ENCODE data around the gene KIF4A. TPM values are rescaled to one million over a fixed set of nuclear protein-coding genes. Genes with fewer than 3 reads are reported as not detected.

KIF4A gene
- total RNA-seq, 1 donor from 2014 or later, result 0.38 TPM

DNA sequence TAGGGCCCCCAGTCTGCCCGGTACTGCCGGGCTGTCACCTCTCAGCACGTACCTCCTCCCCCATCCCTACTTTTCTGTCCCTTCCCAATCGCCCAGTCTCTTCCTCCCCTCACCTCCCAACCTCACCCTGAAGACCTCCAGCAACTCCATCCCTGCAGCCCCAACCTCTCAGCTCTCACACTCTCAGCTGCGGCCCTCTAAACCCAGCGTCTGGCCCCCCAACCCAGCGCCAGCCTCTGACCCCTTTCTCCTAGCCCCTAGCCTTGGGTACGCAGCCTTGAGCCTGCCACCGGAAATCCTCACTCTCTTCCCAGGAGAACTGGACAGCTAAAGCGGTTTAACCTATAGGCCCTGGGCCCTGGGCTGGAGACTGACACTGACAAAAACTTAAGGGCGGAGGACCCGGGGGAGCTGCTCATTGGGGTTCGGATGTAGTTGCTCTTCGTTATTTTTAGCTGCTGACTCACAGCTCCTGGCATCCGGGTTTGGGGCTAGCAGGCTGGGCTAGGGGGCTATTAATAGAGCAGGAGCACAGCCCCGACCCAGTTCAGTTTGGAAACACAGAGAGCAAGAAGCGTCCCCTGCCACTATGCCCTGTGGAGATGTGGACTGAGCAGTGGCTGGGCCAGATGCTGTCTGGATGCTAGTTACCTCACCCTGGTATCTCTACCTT is 145.1 kb downstream of the KIF4A start:
- intact Hi-C loops (cut with DNase I), result no loop called here

DNA sequence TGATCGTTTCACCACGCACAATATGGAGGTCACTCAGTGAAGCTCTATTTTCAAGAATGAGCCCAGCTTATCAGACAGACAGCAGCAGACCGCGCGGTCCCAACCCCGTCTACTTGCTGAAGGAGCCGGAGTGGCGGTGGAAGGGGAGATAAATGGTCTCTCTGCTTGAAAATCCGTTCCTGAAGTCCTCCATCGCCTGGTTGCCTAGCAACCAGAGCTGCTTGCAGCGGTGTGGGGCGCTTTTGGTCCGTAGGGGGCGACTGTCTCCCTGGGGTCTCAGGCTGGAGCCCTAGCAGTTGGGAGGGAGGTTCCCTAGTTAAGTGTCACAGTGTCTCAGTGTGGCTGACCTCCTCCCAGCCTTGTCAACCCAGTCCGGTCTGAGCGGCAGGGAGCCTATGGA is 146.4 kb downstream of the KIF4A start:
- intact Hi-C loops (cut with DNase I), result no loop called here
- DNase-seq (ENCODE audit: low spot score), result no peak

More for the DNA sequence above, 145.1 kb downstream of the KIF4A start:
- no peak for DNase-seq (ENCODE audit: low spot score)

DNA sequence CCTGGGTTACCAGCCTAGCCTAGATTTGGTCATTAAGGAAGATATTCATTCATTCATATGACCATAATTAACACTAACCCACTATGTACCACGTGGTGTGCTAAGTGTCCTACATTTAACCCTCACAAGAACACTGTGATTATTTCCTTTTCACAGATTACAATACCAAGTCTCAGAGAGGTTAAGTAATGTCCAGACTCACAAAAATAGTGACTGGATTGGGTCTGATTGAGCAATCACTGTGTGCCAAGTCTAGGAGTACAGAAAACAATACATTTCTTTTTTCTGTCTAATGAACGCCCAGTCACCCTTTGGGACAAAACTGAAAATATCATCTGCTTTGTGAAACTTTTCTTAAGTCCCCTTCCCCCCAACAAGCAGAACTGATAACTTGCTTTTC is 147.1 kb downstream of the KIF4A start:
- intact Hi-C loops (cut with DNase I), result no loop called here
- DNase-seq (ENCODE audit: low spot score), result no peak

DNA sequence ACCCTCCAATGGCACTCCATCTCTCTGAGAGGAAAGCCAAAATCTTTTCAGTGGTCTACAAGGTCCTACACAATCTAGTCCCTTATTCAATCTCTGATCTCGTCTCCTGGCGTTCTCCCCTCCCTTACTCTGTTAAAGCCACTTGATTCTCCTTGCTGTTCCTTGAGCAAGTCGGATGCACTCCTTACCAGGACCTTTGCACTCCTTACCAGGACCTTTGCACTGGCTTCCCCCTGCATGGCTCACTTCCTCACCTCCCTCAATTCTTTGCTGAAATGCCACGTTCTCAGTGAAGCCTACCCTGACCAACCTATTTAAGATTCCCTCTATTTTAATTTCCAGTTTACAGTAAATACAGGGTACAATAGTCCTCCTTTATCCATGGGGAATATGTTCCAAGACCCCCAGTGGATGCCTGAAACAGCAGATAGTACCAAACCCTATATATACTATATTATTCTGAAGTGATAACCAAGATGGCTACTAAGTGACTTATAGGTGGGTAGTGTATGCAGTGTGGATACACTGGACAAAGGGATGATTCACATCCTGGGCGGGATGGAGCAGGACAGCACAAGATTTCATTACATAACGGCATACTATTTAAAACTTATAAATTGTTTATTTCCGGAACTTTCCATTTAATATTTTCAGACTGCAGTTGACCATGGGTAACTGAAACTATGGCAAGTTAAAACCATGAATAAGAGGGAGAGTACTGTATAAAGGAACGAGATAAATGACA is 148.2 kb downstream of the KIF4A start:
- intact Hi-C loops (cut with DNase I), result no loop called here
- no peak for DNase-seq (ENCODE audit: low spot score)

DNA sequence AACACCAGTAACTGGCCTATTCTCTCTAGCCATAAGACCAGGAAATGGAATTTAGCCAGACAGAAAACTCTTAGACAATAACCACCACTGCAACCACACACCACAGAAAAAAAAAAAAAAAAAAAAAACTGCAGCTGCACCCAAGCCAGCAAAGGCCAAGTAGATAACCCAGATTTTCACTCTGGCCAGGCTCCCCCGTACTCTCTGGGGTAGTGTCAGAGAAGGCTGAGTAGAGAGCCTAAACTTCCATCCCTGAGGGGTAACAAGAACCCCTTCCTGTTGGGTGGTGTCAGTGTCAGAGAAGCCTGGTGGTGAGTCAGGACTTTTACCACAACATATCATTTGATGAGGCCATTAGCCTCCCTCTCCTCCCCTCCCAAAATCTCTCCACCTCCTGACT is 149.1 kb downstream of the KIF4A start:
- intact Hi-C loops (cut with DNase I), result no loop called here

DNA sequence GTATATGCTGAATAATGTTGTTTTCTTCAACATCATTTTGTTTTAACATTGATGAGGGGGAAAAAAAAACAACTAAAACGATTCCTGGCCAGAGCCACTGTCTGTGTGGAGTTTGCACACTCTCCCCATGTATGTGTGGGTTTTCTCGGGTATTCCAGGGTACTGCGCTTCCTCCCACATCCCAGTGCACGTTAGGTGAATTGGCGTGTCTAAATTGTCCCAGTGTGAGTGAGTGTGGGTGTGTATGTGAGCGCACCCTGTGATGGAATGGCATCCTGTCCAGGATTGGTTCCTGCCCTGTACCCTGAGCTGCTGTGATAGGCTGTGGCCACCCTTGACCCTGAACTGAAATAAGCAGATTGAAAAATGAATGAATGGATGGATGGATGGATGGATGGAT is 152.3 kb downstream of the KIF4A start:
- no peak for DNase-seq (ENCODE audit: low spot score)
- intact Hi-C loops (cut with DNase I), result no loop called here

More for the DNA sequence above, 149.1 kb downstream of the KIF4A start:
- DNase-seq (ENCODE audit: low spot score), result no peak

DNA sequence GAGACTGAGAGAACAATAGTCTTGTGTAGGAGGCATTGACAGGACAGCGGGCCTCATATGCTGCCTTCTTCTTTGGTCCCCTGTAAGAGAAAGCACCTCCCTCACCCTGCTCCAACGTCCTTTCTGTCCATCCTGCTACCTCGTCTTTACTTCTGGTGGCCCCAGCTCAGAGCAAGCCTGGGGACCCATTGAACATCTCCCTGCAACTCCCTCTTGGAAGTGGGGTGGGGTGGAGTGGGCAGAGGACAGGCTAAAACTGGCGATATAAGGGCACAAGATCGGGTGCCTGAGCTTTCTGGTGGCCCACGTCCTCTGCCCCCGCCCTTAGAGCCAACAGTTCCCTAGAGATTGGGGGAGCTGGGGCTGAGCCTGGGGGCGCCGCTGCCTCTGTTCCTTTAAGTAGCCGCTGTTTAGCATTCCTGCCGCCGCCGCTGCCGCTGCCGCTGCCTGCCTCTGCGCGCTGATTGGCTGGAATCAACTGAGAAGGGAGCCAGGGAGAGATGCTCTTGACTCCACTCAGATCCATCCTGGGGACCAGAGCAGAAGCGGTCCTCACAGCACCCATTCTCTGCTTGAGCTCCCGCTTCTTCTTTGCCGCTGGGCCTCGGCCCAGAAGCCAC is 154.5 kb downstream of the KIF4A start, which contains the start of gene DLG3:
Gene DLG3 (plus strand): TSS at position 510 of the 620 bp plus-strand sequence. CDS start 367 bp downstream, outside the sequence.
- DNase-seq (ENCODE audit: low spot score), result no peak
- intact Hi-C loops (cut with DNase I), result no loop called here

DNA sequence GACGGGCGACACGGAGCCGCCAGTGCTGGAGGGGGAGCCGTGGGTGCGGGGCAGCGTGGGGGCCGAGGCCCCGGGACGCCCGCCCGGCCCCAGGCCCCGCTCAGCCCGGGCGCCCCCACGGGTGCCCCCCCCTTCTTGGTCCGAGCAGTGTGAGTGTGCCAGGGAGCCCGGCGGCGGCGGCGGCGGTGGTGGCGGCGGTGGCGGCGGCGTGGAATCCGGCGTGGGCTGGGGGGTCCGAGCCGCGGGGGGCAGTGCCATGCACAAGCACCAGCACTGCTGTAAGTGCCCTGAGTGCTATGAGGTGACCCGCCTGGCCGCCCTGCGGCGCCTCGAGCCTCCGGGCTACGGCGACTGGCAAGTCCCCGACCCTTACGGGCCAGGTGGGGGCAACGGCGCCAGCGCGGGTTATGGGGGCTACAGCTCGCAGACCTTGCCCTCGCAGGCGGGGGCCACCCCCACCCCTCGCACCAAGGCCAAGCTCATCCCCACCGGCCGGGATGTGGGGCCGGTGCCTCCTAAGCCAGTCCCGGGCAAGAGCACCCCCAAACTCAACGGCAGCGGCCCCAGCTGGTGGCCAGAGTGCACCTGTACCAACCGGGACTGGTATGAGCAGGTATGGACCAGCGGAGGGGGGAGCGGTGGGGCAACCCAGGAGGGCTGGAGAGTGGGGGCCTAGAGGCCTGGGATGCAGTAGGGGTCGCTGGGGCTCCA is 155.2 kb downstream of the KIF4A start:
- no peak for DNase-seq (ENCODE audit: low spot score)
- intact Hi-C loops (cut with DNase I), result no loop called here

DNA sequence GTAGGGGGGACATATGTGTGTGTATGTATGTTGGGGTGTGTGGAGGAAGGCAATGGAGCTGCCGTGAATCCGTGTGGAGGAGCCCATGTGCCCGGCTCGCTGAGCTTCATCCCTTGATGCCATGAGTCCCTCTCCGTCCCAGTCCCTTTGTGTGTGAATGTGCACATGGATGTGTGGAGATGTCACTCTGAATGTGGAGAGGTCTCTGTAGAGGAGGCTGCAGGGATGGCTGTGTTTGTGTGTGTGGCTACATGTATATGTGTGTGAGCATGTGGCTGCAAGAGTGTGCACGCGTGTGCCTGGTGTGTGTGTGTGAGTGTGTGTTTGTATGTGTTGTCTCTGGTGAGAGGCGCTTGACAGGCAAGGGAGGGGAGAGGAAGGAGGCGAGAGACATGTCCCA is 156.0 kb downstream of the KIF4A start:
- intact Hi-C loops (cut with DNase I), result no loop called here
- DNase-seq (ENCODE audit: low spot score), result no peak

DNA sequence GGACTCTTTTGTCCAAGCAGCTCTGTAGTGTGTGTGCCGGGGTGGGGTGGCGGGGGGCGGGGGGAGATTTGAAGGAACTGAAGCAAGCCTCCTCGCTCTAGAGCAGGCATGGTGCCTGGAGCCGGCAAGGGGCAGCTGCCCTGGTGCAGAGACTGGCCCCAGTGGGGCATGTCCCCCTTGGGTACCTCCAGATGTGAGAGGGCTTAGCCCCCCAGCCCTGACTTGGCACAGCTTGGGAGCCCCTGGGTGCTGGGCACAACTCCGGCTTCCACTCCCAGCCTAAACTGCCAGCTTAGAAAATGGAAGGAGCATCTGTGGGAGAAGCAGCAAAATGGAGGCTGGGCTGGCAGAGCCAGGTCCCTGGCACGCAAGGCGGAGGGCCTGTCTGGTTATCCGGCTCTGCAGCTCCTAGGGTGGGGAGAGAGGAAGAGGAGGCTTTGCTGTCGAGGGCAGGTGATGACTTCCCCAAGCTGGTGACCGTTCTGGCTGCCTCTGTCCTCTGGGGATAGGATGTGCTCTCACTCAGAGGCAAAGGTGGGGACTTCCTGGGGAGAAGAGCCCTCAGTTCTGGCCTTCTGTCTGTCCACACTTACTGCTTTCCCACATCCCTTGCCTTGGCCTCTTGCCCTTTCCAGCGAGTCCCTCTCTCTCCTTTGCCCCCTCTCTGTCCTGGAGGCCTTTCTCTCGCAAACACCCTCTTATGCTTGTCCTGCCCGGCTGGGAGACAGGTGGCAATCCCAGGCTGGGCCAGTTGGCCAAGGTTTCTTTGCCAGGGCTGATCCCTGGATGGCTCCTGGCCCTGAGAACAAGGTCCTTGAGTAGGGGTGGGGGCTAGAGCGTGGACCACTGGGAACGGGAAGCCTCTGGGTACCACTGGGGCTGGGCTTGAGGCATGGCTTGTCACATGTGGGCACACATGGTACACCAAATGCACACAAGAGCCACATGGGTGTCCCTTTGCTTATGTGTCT is 156.8 kb downstream of the KIF4A start:
- intact Hi-C loops (cut with DNase I), result no loop called here
- no peak for DNase-seq (ENCODE audit: low spot score)

DNA sequence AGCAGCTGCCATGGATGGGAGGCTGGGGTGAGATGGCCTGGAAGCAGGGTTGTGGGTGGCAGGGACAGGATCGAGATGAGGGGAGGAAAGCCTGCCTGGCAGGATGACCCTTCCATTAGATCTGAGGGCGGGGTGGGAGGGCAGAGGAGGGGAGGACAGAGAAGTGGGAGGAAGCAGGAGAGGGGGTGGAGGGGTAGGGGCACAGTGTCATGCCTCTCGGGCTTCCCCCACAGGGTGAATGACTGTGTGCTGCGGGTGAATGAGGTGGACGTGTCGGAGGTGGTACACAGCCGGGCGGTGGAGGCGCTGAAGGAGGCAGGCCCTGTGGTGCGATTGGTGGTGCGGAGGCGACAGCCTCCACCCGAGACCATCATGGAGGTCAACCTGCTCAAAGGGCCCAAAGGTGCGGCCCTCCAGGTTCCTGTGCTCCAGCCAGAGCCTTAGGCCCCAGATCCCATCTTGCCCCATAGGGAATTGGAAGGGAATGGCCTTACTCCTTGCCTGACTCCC is 159.6 kb downstream of the KIF4A start:
- DNase-seq (ENCODE audit: low spot score), result no peak
- intact Hi-C loops (cut with DNase I), result no loop called here

DNA sequence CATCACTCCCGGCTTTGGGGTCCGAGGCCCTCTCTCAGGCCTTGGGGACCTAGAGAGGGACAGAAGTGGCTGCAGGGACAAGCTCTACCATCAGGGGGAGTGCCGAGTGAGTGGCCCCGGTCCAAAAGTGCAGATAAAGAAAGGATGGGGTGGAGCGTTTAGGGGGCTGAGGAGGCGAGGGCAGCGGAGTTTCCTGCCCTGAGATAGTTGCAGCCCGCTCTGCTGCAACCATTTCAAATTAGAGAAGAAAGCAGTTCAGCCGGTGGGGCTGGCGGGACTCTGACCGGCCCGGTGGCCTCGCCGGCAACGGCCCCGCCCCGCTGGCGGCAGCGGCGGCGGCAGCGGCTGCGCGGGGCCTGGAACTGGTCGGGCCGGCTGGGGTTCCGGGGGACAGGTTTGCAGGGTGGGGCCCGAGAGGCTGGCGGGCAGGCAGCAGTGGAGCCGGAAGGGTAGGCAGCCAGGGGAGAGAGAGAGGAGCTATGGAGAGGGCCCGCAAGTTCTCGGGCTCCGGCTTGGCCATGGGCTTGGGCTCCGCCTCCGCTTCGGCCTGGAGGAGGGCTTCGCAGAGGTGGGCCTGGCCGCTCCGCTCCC is 162.3 kb downstream of the KIF4A start:
- intact Hi-C loops (cut with DNase I), result loop anchor here (5.0 to 10.0 kb wide), 2 partner anchors 100 to 213 kb away; no protein-coding TSS in a partner anchor

DNA sequence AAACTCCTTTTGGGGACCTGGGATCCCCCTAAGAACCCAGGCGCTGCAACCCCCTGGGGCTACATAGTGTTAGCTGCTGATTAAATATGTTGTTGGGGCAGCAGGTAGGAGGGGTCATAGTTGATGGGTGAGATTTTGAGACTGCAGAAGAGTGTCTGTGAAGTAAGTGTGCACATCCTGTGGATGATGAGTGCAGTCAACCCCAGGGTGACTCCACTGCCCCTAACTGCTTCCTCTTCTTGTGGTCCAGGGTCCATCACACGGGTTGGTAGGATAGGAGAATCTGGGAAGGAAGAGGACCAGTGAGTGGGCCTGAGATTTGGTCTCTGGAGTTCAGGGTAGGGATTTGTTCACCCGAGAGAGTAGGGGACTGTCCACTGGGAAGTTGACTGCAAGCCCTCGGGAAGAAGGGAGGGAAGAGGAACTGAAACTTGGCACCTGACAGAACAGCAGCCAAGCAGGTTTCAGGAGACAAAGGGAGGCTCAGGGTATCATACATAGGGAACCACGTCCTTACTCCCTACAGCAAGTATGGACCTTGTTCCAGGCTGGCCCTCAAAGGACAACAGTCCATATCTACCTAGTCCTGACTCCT is 163.2 kb downstream of the KIF4A start:
- intact Hi-C loops (cut with DNase I), result loop anchor here (5.0 to 10.0 kb wide), 2 partner anchors 99 to 212 kb away; no protein-coding TSS in a partner anchor

More for the DNA sequence above, 162.3 kb downstream of the KIF4A start:
- no peak for DNase-seq (ENCODE audit: low spot score)

DNA sequence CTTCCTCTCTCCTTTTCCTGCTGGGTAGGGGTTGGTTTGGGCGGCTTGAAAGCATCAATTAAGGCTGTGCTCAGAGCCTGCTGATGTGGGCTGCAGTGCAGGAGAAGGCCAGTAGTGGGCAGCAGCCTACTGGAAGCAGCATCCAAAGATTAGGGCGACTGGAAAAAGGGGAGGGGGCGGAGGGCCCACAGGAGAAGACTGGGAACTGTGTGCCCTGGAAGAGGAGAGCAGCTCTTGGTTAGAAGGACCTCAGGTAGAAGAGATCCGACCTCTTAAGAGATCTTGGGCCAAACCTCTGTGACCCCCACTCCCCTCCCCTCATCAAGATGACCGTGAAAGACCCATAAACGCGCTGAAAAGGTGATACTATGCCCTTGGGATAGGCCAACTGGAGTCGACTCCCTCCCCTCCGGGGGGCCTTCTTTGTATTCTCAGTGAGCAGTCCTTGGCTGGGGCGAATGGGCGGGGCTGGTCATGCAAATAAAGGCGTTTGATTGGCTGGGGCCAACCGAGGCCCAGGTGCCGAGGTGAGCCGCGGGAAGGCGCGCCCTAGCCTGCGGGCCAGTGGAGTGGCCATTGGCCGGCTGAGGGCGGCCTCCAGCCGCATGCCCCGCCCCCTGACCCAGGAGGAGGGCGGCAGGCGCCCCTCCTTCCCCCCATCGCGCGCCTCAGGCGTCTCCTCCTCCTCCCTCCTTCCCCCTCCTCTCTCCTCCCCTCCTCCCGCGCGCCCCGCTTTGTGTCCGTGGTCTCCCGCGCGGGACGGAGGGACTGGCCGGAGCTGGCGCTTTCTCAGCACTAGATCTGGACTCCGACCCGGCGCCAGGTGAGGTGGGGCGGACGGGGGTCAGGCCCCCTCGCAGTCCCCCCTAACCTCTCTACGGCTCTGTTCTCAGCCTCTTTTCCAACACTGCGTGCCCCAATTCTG is 164.8 kb downstream of the KIF4A start:
- no peak for DNase-seq (ENCODE audit: low spot score)
- intact Hi-C loops (cut with DNase I), result loop anchor here (5.0 to 10.0 kb wide), 2 partner anchors 98 to 210 kb away; no protein-coding TSS in a partner anchor

More for the DNA sequence above, 163.2 kb downstream of the KIF4A start:
- no peak for DNase-seq (ENCODE audit: low spot score)

DNA sequence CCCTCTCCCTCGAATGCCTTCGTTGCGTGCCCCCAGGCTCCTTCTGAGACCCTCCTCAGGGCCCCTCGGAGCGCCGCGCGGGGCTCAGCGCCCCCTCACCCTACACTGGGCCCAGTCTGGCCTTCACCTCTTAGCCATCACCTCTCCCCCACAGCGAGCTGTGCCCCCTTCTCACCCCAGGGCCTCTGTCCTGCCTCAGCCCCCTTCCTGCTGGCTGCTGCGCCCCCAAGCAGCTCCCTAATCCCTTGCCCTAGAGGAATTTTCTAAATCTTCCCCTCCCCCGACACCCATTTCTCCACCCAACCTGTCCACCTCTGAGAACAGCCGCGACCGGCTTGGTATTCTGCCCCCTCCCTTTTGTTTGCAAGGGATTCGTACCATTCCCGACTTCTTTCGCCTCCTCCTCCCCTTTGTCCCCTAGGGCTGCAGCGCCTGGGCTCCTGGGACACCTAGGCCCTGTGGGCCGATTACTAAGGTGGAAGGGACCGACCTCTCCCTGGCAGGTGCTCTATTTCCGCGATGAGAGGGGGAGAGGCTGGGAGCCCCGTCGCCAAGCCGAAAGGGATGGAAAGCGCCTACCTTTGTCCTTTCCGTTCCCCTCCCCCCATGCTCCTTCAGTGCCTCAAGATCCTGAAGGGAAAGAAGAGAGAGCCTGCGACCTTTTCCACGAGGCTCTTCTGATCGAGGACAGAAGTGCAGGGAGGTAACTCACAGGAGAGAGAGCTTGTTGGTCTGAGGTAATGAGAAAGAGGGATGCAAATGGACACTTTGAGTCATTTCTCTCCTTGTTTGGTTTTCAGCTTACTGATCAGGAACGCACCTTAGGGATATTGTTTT is 165.7 kb downstream of the KIF4A start:
- DNase-seq (ENCODE audit: low spot score), result no peak
- intact Hi-C loops (cut with DNase I), result loop anchor here (10.0 kb wide), 1 partner anchor 209 kb away; no protein-coding TSS in a partner anchor

DNA sequence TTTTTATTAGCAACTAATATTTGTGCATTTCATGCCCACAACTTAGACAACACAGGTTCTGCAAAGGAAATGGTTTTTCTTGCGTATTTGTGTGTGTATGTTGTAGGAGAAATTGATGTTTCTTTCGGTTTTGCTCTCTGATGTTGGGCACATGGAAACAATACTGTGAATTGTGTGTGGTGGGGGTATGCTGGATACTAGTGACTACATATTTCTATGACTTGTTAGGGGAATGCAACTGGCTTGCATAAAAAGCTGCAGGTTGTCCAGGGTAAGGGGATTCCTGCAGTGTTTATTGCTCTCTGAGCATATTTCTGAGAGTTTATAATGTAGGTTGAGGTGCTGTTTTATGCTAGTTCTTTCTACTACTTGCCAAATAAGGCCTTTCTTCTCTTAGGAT is 166.4 kb downstream of the KIF4A start:
- DNase-seq (ENCODE audit: low spot score), result no peak
- intact Hi-C loops (cut with DNase I), result loop anchor here (10.0 kb wide), 1 partner anchor 209 kb away; no protein-coding TSS in a partner anchor

Data from cardiac septum (tissue), 1 donor.